ENCODE measurements around the gene IQSEC2.

GRCh38 chrX:53246231-53246630, 35.2 kb downstream of the IQSEC2 start:
- TF ChIP-seq EZH2phosphoT487 (IDR thresholded peaks at IDR 0.05; ENCODE audit: insufficient read depth, low read depth) (no peak), EZH2 (IDR thresholded peaks at IDR 0.05; ENCODE audit: insufficient read depth, poor library complexity, severe bottlenecking) (no peak)
